Upper lobe of left lung (tissue), 6 donors: ENCODE data around the gene PSEN1. TPM values are rescaled to one million over a fixed set of nuclear protein-coding genes. Genes with fewer than 3 reads are reported as not detected.
A peak's percentile ranks its signal among the peaks of the same experiment; 100 is the strongest.

Source experiments
- ATAC-seq, 2 donors: fragments of 200-7000 bp; cut with Tn5 transposase; one replicate each; pipeline ENCODE4 v1.9.1; 2022; ENCODE audit warnings: mild to moderate bottlenecking in 2 of 2, moderate library complexity in 2 of 2; ENCODE audit not compliant: low FRiP score in 2 of 2
- DNase-seq, 2 donors: peaks; one replicate each; pipeline ENCODE4 v3.0.0-alpha.2; 2019 to 2020
- H3K27ac ChIP-seq, 4 donors: fragments of 200-600 bp; sonication (generic); one replicate each; pipeline ENCODE4 v1.5.1; 2016 to 2019
- H3K27me3 ChIP-seq, 4 donors: fragments of 200-600 bp; sonication (generic); one replicate each; pipeline ENCODE4 v1.5.1; 2017 to 2019
- H3K36me3 ChIP-seq, 4 donors: fragments of 200-600 bp; sonication (generic); one replicate each; pipeline ENCODE4 v1.5.1; 2016 to 2019
- H3K4me1 ChIP-seq, 4 donors: fragments of 200-600 bp; sonication (generic); one replicate each; pipeline ENCODE4 v1.5.1; 2018 to 2019
- H3K4me3 ChIP-seq, 4 donors: fragments of 200-600 bp; sonication (generic); one replicate each; pipeline ENCODE4 v1.5.1; 2017 to 2019; ENCODE audit warnings: mild to moderate bottlenecking in 2 of 4, moderate library complexity in 1 of 4
- H3K9me3 ChIP-seq, 4 donors: fragments of 200-600 bp; sonication (generic); one replicate each; pipeline ENCODE4 v1.5.1; 2018 to 2019
- EP300 ChIP-seq, 4 donors: sonication (generic); formaldehyde crosslinking; IDR thresholded peaks; one replicate each; pipeline ENCODE4 v1.5.1; 2017; ENCODE audit warnings: antibody characterized with exemption in 4 of 4, control low read depth in 2 of 4
- POLR2A ChIP-seq, 4 donors: fragments of 450-650 bp; IDR thresholded peaks; one replicate each; pipeline ENCODE4 v1.5.1; 2016 to 2017; ENCODE audit warnings: antibody characterized with exemption in 4 of 4, mild to moderate bottlenecking in 2 of 4
- POLR2AphosphoS5 ChIP-seq, 2 donors: sonication (generic); formaldehyde crosslinking; IDR thresholded peaks; one replicate each; pipeline ENCODE4 v1.5.1; 2017; ENCODE audit warnings: antibody characterized with exemption in 2 of 2
- WGBS, 2 donors: methylation state at CpG; one replicate each; pipeline ENCODE4 v1.1.5; 2017 to 2018; 5-methylcytosine and 5-hydroxymethylcytosine counted together
- total RNA-seq, 6 donors: library from RNA; depleted of rRNA in 4 of 6; stranded (reverse); fragments of >200 nt in 4 of 6; gene quantifications; one replicate each; pipeline versions ENCODE4 v1.1.0 to v1.2.1, GENCODE V29; 2016 to 2021
- TF ChIP-seq, protein P1 (sequence below), 6 experiments: fragments of 450-650 bp in 4 of 6; fragments of 200-600 bp in 2 of 6; sonication (generic) in 2 of 6; IDR thresholded peaks; one replicate each; pipeline ENCODE4 v1.5.1; 2016 to 2019; ENCODE audit warnings: antibody characterized with exemption in 6 of 6
- donor health status: DM: no; HTN: no; CAD: no; lungs with moderate emphysema.
- donor health status: DM: no; HTN: yes; CAD: no; lungs with severe emphysema.

Gene PSEN1
- total RNA-seq, 6 donors from 2014 or later = 31.1 to 68.9 (median 56.8) TPM

DNA sequence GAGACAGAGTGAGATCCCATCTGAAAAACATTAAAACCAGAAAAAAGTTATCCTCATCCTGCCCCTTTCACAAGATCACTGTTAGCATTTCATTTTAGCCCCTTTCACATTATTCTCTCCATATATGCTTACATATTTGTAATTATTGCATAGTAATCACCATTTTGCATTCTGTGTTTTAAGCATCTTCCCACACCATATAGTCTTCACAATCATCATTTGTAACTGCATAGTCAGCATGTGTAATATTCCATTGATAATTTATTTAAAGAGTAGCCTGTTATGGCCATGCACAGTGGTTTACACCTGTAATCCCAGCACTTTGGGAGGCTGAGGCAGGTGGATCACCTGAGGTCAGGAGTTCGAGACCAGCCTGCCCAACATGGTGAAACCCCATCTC, 112.8 kb downstream of the PSEN1 start:
- Histone ChIP-seq H3K4me3 (no peak overlapping the region), H3K27ac (no peak overlapping the region), H3K9me3 (no peaks in the 10 kb centered on the region), H3K27me3 (no peaks in the 10 kb centered on the region), H3K4me1 (peaks cover 0 to 17% (median 9%) of the 10 kb centered on the region in 4 donors), H3K36me3 (no peaks in the 10 kb centered on the region)
- ATAC-seq (no peak), DNase-seq (no peak)
- 100% methylated on average over 1 of the region's 1 CpG; no CpG with 5 or more reads in 1 of the 2 donors for WGBS, 2 donors
- TF ChIP-seq, protein P1, sequence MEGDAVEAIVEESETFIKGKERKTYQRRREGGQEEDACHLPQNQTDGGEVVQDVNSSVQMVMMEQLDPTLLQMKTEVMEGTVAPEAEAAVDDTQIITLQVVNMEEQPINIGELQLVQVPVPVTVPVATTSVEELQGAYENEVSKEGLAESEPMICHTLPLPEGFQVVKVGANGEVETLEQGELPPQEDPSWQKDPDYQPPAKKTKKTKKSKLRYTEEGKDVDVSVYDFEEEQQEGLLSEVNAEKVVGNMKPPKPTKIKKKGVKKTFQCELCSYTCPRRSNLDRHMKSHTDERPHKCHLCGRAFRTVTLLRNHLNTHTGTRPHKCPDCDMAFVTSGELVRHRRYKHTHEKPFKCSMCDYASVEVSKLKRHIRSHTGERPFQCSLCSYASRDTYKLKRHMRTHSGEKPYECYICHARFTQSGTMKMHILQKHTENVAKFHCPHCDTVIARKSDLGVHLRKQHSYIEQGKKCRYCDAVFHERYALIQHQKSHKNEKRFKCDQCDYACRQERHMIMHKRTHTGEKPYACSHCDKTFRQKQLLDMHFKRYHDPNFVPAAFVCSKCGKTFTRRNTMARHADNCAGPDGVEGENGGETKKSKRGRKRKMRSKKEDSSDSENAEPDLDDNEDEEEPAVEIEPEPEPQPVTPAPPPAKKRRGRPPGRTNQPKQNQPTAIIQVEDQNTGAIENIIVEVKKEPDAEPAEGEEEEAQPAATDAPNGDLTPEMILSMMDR (IDR thresholded peaks at IDR 0.05) = no peak
- TF ChIP-seq POLR2AphosphoS5 (IDR thresholded peaks at IDR 0.05) (no peak), POLR2A (IDR thresholded peaks at IDR 0.05) (no peak), EP300 (IDR thresholded peaks at IDR 0.05) (no peak)

DNA sequence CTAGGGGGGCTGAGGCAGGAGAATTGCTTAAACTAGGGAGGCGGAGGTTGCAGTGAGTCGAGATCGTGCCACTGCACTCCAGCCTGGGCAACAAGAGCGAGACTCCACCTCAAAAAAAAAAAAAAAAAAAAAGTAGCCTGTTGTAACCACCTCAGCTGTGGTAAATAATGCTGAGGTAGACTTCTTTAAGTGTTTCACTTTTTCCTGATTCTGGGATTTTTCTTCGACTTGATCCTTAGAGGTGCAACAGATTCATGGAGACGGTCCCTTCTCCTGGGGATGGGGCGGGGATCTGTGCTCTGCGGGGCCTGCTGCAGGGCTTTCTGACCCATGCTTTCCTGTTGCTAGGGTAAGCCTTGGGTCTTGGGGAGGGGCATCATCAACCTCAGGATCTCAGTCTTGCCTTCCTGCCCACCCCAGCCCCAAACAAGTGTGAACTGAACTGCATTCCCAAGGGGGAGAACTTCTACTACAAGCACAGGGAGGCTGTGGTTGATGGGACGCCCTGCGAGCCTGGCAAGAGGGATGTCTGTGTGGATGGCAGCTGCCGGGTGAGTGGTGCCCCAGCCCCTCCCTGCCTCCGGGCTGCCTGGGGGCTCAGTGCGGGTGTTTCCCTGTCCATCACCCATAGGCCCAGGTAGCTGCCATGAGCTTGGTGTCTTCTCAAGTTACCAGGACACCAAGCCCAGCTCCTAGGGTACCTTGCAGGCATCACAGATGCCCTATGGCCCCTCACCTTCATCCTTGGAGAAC, 113.4 kb downstream of the PSEN1 start:
- Histone ChIP-seq H3K9me3 (no peaks in the 10 kb centered on the region), H3K27me3 (no peaks in the 10 kb centered on the region), H3K36me3 (no peaks in the 10 kb centered on the region), H3K27ac (no peak overlapping the region), H3K4me3 (no peak overlapping the region), H3K4me1 (peaks cover 0 to 17% (median 9%) of the 10 kb centered on the region in 4 donors)
- ATAC-seq = no peak
- no peak for DNase-seq
- TF ChIP-seq EP300 (IDR thresholded peaks at IDR 0.05) (no peak), POLR2A (IDR thresholded peaks at IDR 0.05) (no peak), POLR2AphosphoS5 (IDR thresholded peaks at IDR 0.05) (no peak)
- TF ChIP-seq, protein P1 (IDR thresholded peaks at IDR 0.05) = no peak
- WGBS, 2 donors = 90 to 91% methylated on average over 8 to 12 of the region's 13 CpGs

DNA sequence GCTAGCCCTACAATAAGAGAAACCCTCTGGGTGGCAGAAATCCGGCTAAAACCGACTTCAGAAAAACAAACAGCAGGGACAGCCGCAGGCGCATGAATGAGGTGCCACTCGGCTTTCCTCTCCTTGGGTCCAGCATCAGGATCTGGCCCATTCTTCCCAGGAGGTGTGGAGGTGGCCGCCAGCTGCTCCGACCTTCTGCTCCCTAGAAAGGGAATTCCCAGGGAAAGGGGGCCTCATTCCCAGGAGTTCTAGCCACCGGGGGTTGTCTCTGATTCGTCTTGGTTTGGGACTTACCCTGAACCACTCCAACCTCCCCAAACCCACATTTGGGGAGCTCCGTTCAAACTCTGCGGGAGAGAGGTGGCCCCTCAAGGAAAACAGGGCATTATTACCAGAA, 114.0 kb downstream of the PSEN1 start:
- no peak for DNase-seq
- Histone ChIP-seq H3K9me3 (no peaks in the 10 kb centered on the region), H3K4me1 (peaks cover 0 to 13% (median 6%) of the 10 kb centered on the region in 4 donors), H3K4me3 (no peak overlapping the region), H3K27me3 (no peaks in the 10 kb centered on the region), H3K27ac (no peak overlapping the region), H3K36me3 (no peaks in the 10 kb centered on the region)
- TF ChIP-seq POLR2AphosphoS5 (IDR thresholded peaks at IDR 0.05) = no peak
- TF ChIP-seq, protein P1 (IDR thresholded peaks at IDR 0.05) = no peak
- TF ChIP-seq POLR2A (IDR thresholded peaks at IDR 0.05) = no peak
- no peak for TF ChIP-seq EP300 (IDR thresholded peaks at IDR 0.05)
- ATAC-seq = no peak
- WGBS, 2 donors = 90 to 92% methylated on average over 11 of the region's 11 CpGs

DNA sequence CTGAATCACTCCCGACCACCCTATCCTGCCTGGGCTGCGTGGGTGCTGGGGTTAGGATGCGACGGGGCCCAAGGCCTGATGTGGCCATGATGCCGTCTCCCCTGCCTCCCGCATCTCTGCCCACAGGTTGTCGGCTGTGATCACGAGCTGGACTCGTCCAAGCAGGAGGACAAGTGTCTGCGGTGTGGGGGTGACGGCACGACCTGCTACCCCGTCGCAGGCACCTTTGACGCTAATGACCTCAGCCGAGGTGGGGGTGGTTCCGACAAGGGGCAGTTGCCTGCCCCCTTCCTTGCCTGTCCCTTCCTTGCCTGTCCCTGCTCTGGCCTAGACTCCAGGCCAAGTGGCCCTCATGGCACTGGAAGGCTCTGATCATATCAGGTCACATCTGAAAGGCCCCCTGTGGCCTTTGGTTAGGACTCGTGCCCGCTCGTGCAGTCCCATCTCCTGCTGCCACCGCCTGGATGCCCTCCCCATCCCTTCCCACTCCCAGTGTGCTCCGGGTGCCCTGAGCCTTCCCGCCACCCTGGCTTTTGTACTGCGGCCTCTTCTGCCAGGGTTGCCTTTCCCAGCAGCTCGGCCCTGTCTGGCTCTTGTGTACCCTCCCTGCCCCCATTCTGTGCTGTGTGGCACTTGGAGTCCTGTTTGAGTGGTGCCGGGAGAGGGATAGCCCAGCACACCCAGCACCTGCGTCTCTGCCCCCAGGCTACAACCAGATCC, 114.6 kb downstream of the PSEN1 start:
- Histone ChIP-seq H3K27me3 (no peaks in the 10 kb centered on the region), H3K9me3 (no peaks in the 10 kb centered on the region), H3K27ac (no peak overlapping the region), H3K4me3 (no peak overlapping the region), H3K36me3 (no peaks in the 10 kb centered on the region), H3K4me1 (peaks cover 0 to 6% (median under 1%) of the 10 kb centered on the region in 4 donors)
- ATAC-seq = no peak
- WGBS, 2 donors = 93 to 94% methylated on average over 23 to 27 of the region's 27 CpGs
- TF ChIP-seq, protein P1 (IDR thresholded peaks at IDR 0.05) = no peak
- TF ChIP-seq POLR2AphosphoS5 (IDR thresholded peaks at IDR 0.05) = no peak
- TF ChIP-seq POLR2A (IDR thresholded peaks at IDR 0.05) = no peak
- no peak for TF ChIP-seq EP300 (IDR thresholded peaks at IDR 0.05)
- DNase-seq = peak in 1 of 2 donors; percentile 75
